Body of pancreas (tissue), 4 donors: ENCODE data around the gene MCMBP. TPM values are rescaled to one million over a fixed set of nuclear protein-coding genes. Genes with fewer than 3 reads are reported as not detected.

Experiments used
- ATAC-seq: fragments of 150-250 bp; one replicate; pipeline ENCODE4 v1.9.1; 2016
- DNase-seq, 4 donors: peaks; one replicate each; pipeline ENCODE4 v3.0.0-alpha.2; 2019
- H3K27ac ChIP-seq, 4 donors: fragments of 200-600 bp; sonication (generic); 1 replicate in 3 of 4; 2 replicates in 1 of 4; pipeline versions ENCODE4 v1.5.1 to v1.6.1; 2016 to 2019; ENCODE audit warnings: mild to moderate bottlenecking in 1 of 4, mixed read lengths in 1 of 4, moderate library complexity in 1 of 4
- H3K27me3 ChIP-seq, 2 donors: fragments of 200-600 bp; sonication (generic); one replicate each; pipeline ENCODE4 v1.6.0; 2016; ENCODE audit warnings: mild to moderate bottlenecking in 1 of 2
- H3K36me3 ChIP-seq, 2 donors: fragments of 200-600 bp; sonication (generic); replicated peaks in 1 of 2; 2 replicates each; pipeline ENCODE4 v1.5.1; 2016; ENCODE audit warnings: low read depth in 2 of 2; ENCODE audit not compliant: insufficient read depth in 1 of 2
- H3K4me1 ChIP-seq: fragments of 200-600 bp; sonication (generic); one replicate; pipeline ENCODE4 v1.6.0; 2016
- H3K4me3 ChIP-seq, 2 donors: fragments of 200-600 bp; sonication (generic); 1 replicate in 1 of 2; 2 replicates in 1 of 2; pipeline ENCODE4 v1.5.1; 2016 to 2019
- H3K9me3 ChIP-seq, 3 donors: fragments of 200-600 bp; sonication (generic); 1 replicate in 2 of 3; 2 replicates in 1 of 3; pipeline ENCODE4 v1.5.1; 2016
- POLR2A ChIP-seq, 3 donors: fragments of 450-650 bp; IDR thresholded peaks; one replicate each; pipeline ENCODE4 v1.6.1; 2016; ENCODE audit warnings: antibody characterized with exemption in 3 of 3, mild to moderate bottlenecking in 2 of 3
- WGBS, 2 donors: methylation state at CpG; one replicate each; pipeline ENCODE4 v1.1.5; 2017; 5-methylcytosine and 5-hydroxymethylcytosine counted together
- intact Hi-C: fragments of 100-400 bp; cut with DNase I; formaldehyde crosslinking; loops from one replicate; pipeline ENCODE4 v1.15.1; 2023
- total RNA-seq, 2 donors: library from RNA; depleted of rRNA; stranded (reverse); fragments of >200 nt; gene quantifications; one replicate each; pipeline ENCODE4 v1.1.0, GENCODE V29; 2016
- TF ChIP-seq, protein P1 (sequence below), 7 experiments: fragments of 450-650 bp in 4 of 7; fragments of 200-600 bp in 3 of 7; sonication (generic) in 3 of 7; IDR thresholded peaks; one replicate each; pipeline ENCODE4 v1.5.1; 2016 to 2019; ENCODE audit warnings: antibody characterized with exemption in 7 of 7

Gene MCMBP
- total RNA-seq, 2 donors from 2014 or later, result 26.2 to 29.0 TPM

DNA sequence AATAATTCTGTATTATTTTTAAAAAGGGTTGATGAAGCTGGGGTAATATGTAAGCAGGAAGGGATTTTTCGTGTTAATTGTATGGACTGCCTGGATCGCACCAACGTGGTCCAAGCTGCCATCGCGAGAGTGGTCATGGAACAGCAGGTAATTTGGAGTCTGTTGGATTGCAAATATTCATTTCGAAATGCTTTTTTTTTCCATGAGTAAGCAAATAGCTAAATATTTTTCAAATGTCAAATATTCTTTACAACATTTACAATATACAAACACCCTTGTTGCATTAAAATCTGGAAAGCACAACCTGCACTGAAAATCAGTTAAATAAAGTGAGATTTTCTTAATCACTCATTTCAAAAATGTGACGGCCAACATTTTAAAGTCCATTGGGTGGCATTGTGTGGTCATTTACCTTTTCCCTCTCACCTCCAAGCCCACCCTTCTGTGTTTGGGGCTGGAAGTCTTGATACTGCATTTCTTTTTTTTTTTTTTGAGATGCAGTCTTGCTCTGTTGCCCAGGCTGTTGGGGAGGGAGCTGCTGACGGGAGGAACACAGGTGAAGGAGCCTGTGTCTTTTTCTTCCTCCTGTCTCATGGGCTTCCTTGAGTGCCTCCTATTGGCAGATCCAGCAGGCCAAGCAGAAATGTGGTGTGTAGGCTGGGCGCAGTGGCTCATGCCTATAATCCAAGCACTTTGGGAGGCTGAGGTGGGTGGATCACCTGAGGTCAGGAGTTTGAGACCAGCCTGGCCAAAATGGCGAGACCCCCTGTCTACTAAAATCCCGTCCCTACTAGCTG lies 66.1 kb downstream of the MCMBP start:
- no peak overlapping the region for H3K27ac ChIP-seq
- DNase-seq, result no peak
- no peaks in the 10 kb centered on the region for H3K9me3 ChIP-seq
- WGBS, 2 donors, result 94 to 96% methylated on average over 11 of the region's 11 CpGs
- H3K4me3 ChIP-seq, result no peak overlapping the region
- intact Hi-C loops, result no loop called here
- ATAC-seq, result no peak
- no peaks in the 10 kb centered on the region for H3K36me3 ChIP-seq
- TF ChIP-seq, protein P1, sequence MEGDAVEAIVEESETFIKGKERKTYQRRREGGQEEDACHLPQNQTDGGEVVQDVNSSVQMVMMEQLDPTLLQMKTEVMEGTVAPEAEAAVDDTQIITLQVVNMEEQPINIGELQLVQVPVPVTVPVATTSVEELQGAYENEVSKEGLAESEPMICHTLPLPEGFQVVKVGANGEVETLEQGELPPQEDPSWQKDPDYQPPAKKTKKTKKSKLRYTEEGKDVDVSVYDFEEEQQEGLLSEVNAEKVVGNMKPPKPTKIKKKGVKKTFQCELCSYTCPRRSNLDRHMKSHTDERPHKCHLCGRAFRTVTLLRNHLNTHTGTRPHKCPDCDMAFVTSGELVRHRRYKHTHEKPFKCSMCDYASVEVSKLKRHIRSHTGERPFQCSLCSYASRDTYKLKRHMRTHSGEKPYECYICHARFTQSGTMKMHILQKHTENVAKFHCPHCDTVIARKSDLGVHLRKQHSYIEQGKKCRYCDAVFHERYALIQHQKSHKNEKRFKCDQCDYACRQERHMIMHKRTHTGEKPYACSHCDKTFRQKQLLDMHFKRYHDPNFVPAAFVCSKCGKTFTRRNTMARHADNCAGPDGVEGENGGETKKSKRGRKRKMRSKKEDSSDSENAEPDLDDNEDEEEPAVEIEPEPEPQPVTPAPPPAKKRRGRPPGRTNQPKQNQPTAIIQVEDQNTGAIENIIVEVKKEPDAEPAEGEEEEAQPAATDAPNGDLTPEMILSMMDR (IDR thresholded peaks at IDR 0.05), result no peak
- TF ChIP-seq POLR2A (IDR thresholded peaks at IDR 0.05), result no peak
- H3K27me3 ChIP-seq, result no peaks in the 10 kb centered on the region
- H3K4me1 ChIP-seq, result no peaks in the 10 kb centered on the region

DNA sequence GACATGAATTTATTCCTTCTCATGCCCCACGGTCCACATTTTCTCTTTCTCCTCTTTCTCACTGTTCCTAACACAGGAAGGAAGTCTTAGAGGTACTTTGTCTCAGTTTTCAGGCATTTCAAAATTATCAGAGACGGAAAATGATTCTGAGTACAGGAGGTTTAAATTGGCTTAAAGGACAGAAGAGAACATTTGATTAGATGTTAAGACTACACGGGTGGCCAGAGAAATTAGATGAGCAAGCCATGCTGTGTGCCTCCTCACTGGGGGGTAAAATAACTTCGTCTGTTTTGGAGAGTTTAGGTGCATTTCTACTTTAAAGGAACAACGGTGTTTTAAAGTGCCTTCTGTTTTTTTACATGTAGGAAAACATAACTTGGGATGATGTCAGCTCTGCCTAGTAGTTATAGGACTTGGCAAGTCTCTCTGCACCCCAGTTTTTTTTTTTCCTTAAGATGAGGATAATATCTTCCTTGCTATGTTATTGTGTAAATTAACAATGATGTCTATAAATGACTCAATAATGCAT lies 66.9 kb downstream of the MCMBP start:
- intact Hi-C loops, result no loop called here

DNA sequence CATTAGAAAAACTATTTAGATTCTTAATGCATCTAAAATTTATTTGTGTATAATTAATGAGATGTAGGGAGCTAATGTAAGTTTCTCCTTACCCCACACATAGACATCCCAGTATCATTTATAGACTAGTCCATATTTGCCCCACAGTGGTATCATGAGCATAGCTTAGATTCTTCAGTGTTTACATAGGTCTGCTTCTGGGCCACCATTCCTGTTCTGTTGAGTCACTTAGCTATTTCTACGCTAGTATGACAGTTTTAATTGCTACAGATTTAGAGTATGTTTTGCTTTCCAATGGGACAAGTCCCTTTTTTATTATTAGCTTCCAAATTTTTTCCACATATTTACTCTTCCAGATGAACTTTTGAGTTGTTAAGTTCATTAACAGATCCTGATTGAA lies 69.4 kb downstream of the MCMBP start:
- DNase-seq (no peak), ATAC-seq (no peak)
- WGBS, 2 donors, result 76 to 95% methylated on average over 1 of the region's 1 CpG
- intact Hi-C loops, result no loop called here
- no peak overlapping the region for H3K4me3 ChIP-seq
- no peak overlapping the region for H3K27ac ChIP-seq
- no peaks in the 10 kb centered on the region for H3K9me3 ChIP-seq
- H3K36me3 ChIP-seq, result no peaks in the 10 kb centered on the region
- no peaks in the 10 kb centered on the region for H3K27me3 ChIP-seq
- H3K4me1 ChIP-seq, result no peaks in the 10 kb centered on the region
- TF ChIP-seq, protein P1 (IDR thresholded peaks at IDR 0.05), result no peak
- no peak for TF ChIP-seq POLR2A (IDR thresholded peaks at IDR 0.05)

More for the DNA sequence above, 66.9 kb downstream of the MCMBP start:
- Histone ChIP-seq H3K36me3 (no peaks in the 10 kb centered on the region), H3K27me3 (no peaks in the 10 kb centered on the region), H3K4me3 (no peak overlapping the region), H3K4me1 (no peaks in the 10 kb centered on the region), H3K27ac (no peak overlapping the region), H3K9me3 (no peaks in the 10 kb centered on the region)
- TF ChIP-seq, protein P1 (IDR thresholded peaks at IDR 0.05), result no peak
- no peak for TF ChIP-seq POLR2A (IDR thresholded peaks at IDR 0.05)
- no peak for DNase-seq
- 73 to 79% methylated on average over 5 of the region's 5 CpGs for WGBS, 2 donors
- ATAC-seq, result no peak

DNA sequence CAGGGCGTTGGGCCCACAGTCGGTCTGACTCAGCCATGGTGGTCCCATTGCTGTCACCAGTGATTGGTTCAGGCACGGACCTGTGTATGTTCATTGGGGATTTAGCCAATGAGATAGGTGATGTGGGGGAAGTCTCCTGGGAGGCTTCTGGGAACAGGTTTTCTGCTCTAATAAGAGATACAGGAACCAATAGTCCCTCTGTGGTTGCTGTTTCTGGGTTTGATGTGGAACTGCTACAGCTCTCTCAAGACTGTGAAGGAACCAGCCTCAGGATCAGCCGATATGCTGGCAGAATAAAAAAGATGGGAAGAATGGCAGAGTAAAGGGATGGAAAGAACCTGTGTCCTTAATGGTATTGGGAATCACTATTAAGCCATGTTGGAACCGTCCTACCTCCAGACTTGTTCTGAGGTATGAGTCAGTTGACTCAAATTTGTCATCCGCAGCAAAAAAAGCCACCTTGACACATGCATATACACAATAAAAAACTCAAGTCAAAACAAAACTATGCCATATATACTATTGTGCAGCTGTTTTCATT lies 70.6 kb downstream of the MCMBP start:
- Histone ChIP-seq H3K4me3 (no peak overlapping the region), H3K27me3 (no peaks in the 10 kb centered on the region), H3K36me3 (no peaks in the 10 kb centered on the region), H3K27ac (no peak overlapping the region), H3K9me3 (no peaks in the 10 kb centered on the region), H3K4me1 (no peaks in the 10 kb centered on the region)
- intact Hi-C loops, result no loop called here
- no peak for DNase-seq
- ATAC-seq, result no peak
- TF ChIP-seq POLR2A (IDR thresholded peaks at IDR 0.05), result no peak
- TF ChIP-seq, protein P1 (IDR thresholded peaks at IDR 0.05), result no peak
- 83 to 87% methylated on average over 6 of the region's 6 CpGs for WGBS, 2 donors
